ENCODE data around the gene BAIAP2L2. TPM values are rescaled to one million over a fixed set of nuclear protein-coding genes. Genes with fewer than 3 reads are reported as not detected.

Gene BAIAP2L2
- total RNA-seq, 1 experiment from 2014 or later: 2.3 TPM

- no peaks in the 10 kb centered on the region for H3K23me2 ChIP-seq (ENCODE audit: insufficient read length, low read depth, low read length, poor library complexity, severe bottlenecking)
- no peak overlapping the region for H3K27ac ChIP-seq (ENCODE audit: insufficient read length, low read depth, low read length)
- WGBS (ENCODE audit: extremely low coverage, insufficient read length, low lambda C conversion rate): no CpG with 5 or more reads among the region's 34 CpGs
- H3K4me1 ChIP-seq (ENCODE audit: insufficient read depth, low read length): no peaks in the 10 kb centered on the region
- H3K27me3 ChIP-seq (ENCODE audit: insufficient read depth, low read length): no peaks in the 10 kb centered on the region
- H2AFZ ChIP-seq (ENCODE audit: low read length): no peak overlapping the region
- no peaks in the 10 kb centered on the region for H3K79me2 ChIP-seq (ENCODE audit: insufficient read depth, low read length)
- H3K27me3 Mint-ChIP-seq (ENCODE audit: low read depth): peaks cover 2% of the 10 kb centered on the region
- H2AK5ac ChIP-seq (ENCODE audit: insufficient read length, low read length): no peak overlapping the region
- H2BK120ac ChIP-seq (ENCODE audit: low read depth, low read length, poor library complexity, severe bottlenecking): no peak overlapping the region
- H4K20me1 ChIP-seq (ENCODE audit: control insufficient read depth, insufficient read depth, insufficient read length): no peaks in the 10 kb centered on the region
- H2BK20ac ChIP-seq (ENCODE audit: low read depth, low read length, poor library complexity, severe bottlenecking): no peak overlapping the region
- no peak for TF ChIP-seq CTCF (conservative IDR thresholded peaks at IDR 0.05)
- no peak overlapping the region for H3T11ph ChIP-seq (ENCODE audit: low read length)
- H4K5ac ChIP-seq (ENCODE audit: insufficient read length, low read depth, low read length): no peak overlapping the region
- H2BK5ac ChIP-seq (ENCODE audit: insufficient read length, low read length): no peak overlapping the region
- no peak overlapping the region for H3K23ac ChIP-seq (ENCODE audit: insufficient read length, low read depth, low read length)
- H3K4me1 Mint-ChIP-seq: peaks cover 8 to 22% of the 10 kb centered on the region in 2 experiments
- H3K9ac ChIP-seq (ENCODE audit: extremely low read depth, insufficient read length, low read length): no peak overlapping the region
- H3K14ac ChIP-seq (ENCODE audit: insufficient read depth, low read length): peak overlapping the region; percentile 54; the same call in 1 of the 2 replicates
- DNase-seq: no peak
- H3K27ac Mint-ChIP-seq: no peak overlapping the region
- no peak overlapping the region for H3K4ac ChIP-seq (ENCODE audit: low read depth, low read length)
- H3K9me3 ChIP-seq (ENCODE audit: control insufficient read depth, low read depth, low read length): no peaks in the 10 kb centered on the region
- H3K79me1 ChIP-seq (ENCODE audit: insufficient read depth, low read depth, low read length, poor library complexity, severe bottlenecking): no peaks in the 10 kb centered on the region
- no peak overlapping the region for H4K91ac ChIP-seq (ENCODE audit: insufficient read length, low read depth, low read length)
- no peak overlapping the region for H3K56ac ChIP-seq (ENCODE audit: insufficient read length, low read depth, low read length)
- H2BK12ac ChIP-seq (ENCODE audit: insufficient read length, low read depth, low read length): no peak overlapping the region
- H3K4me3 Mint-ChIP-seq: no peak overlapping the region
- H2BK15ac ChIP-seq (ENCODE audit: low read depth, low read length): no peak overlapping the region
- H4K8ac ChIP-seq (replicated peaks; ENCODE audit: insufficient read length, low read depth, low read length): no peak overlapping the region
- no peak overlapping the region for H3K18ac ChIP-seq (ENCODE audit: insufficient read length, low read depth, low read length)
- H3K36me3 Mint-ChIP-seq (ENCODE audit: insufficient read depth in 1 of 3, low read depth in 3 of 3): peaks cover 1 to 18% (median 9%) of the 10 kb centered on the region in 3 experiments; a peak in 5 of 7 replicates
- H3K9me3 Mint-ChIP-seq: no peaks in the 10 kb centered on the region
- H3K4me2 ChIP-seq (ENCODE audit: insufficient read depth, insufficient read length, low read length): no peak overlapping the region
These were observed 21.0 kb downstream of the BAIAP2L2 start for GRCh38 chr22:38089474-38089851.

Data from H9 (cell line).